DOHH2 (cell line): Measurements from ENCODE around the gene FARSA.

Source experiments
- EZH2phosphoT487 ChIP-seq: fragments of 200-600 bp; sonication (generic); IDR thresholded peaks from 2 replicates; pipeline ENCODE4 v1.6.1; 2017; ENCODE audit warnings: borderline replicate concordance, mild to moderate bottlenecking, antibody characterized with exemption, low read length, moderate library complexity, mixed read lengths
- TF ChIP-seq, protein P1 (sequence below): fragments of 200-600 bp; sonication (generic); IDR thresholded peaks from one replicate; pipeline ENCODE4 v1.5.1; 2014; ENCODE audit warnings: antibody characterized with exemption, mild to moderate bottlenecking, low read depth, low read length; ENCODE audit not compliant: poor library complexity, severe bottlenecking

DNA sequence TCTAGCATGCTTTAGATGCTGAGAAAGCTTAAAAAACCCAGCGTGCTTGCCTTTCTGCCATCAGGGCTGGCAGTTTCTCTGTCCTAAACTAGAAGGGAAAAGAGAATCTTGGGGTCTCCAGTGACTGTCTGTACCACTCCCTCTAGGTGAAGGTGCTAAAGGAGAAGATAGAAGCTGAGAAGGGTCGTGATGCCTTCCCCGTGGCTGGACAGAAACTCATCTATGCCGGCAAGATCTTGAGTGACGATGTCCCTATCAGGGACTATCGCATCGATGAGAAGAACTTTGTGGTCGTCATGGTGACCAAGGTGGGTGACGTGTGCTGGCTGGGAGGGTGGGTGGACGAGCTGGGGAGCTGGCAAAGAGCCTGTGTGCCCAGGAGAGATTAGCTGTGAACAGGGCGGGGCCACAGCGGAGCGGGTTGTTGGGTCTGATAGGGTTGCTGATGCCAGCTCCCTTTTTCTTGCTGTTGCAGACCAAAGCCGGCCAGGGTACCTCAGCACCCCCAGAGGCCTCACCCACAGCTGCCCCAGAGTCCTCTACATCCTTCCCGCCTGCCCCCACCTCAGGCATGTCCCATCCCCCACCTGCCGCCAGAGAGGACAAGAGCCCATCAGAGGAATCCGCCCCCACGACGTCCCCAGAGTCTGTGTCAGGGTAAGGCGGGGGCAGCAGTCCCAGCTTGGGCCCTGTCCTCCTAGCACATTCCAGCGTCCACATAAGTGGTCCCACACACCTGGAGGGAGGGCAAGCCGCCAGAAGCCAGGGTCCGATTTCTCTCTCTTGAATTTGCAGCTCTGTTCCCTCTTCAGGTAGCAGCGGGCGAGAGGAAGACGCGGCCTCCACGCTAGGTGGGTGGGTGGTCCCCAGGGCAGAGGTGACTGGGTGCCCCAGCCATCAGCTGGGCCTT lies 14.4 kb upstream of the FARSA start:
- TF ChIP-seq, protein P1, sequence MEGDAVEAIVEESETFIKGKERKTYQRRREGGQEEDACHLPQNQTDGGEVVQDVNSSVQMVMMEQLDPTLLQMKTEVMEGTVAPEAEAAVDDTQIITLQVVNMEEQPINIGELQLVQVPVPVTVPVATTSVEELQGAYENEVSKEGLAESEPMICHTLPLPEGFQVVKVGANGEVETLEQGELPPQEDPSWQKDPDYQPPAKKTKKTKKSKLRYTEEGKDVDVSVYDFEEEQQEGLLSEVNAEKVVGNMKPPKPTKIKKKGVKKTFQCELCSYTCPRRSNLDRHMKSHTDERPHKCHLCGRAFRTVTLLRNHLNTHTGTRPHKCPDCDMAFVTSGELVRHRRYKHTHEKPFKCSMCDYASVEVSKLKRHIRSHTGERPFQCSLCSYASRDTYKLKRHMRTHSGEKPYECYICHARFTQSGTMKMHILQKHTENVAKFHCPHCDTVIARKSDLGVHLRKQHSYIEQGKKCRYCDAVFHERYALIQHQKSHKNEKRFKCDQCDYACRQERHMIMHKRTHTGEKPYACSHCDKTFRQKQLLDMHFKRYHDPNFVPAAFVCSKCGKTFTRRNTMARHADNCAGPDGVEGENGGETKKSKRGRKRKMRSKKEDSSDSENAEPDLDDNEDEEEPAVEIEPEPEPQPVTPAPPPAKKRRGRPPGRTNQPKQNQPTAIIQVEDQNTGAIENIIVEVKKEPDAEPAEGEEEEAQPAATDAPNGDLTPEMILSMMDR, result no peak
- no peak for TF ChIP-seq EZH2phosphoT487
